GM12865 (cell line): Measurements from ENCODE around the gene ALPL.
A peak's percentile ranks its signal among the peaks of the same experiment; 100 is the strongest.

Experiments used
- DNase-seq: peaks from one replicate; pipeline ENCODE4 v3.0.0; 2010; ENCODE audit warnings: low read depth
- H3K4me3 ChIP-seq: 2 replicates; pipeline ENCODE4 v1.5.1; 2011; ENCODE audit warnings: mild to moderate bottlenecking, low read depth, low read length, control low read depth
- TF ChIP-seq, protein P1 (sequence below): IDR thresholded peaks from 2 replicates; pipeline ENCODE4 v1.5.1; 2011; ENCODE audit warnings: low read length, control low read depth, low read depth, inconsistent platforms; ENCODE audit not compliant: insufficient read depth; ENCODE audit errors: missing control alignments

ALPL gene

GRCh38 chr1:21507511-21508270 lies 1.5 kb upstream of the ALPL start:
- DNase-seq = no peak
- H3K4me3 ChIP-seq = no peak overlapping the region
- TF ChIP-seq, protein P1, sequence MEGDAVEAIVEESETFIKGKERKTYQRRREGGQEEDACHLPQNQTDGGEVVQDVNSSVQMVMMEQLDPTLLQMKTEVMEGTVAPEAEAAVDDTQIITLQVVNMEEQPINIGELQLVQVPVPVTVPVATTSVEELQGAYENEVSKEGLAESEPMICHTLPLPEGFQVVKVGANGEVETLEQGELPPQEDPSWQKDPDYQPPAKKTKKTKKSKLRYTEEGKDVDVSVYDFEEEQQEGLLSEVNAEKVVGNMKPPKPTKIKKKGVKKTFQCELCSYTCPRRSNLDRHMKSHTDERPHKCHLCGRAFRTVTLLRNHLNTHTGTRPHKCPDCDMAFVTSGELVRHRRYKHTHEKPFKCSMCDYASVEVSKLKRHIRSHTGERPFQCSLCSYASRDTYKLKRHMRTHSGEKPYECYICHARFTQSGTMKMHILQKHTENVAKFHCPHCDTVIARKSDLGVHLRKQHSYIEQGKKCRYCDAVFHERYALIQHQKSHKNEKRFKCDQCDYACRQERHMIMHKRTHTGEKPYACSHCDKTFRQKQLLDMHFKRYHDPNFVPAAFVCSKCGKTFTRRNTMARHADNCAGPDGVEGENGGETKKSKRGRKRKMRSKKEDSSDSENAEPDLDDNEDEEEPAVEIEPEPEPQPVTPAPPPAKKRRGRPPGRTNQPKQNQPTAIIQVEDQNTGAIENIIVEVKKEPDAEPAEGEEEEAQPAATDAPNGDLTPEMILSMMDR = no peak

GRCh38 chr1:21508580-21509350 lies 458 bp upstream of the ALPL start:
- peak; percentile 44 for DNase-seq
- H3K4me3 ChIP-seq = no peak overlapping the region
- TF ChIP-seq, protein P1 = peak; percentile 60

GRCh38 chr1:21510113-21510493 lies 880 bp downstream of the ALPL start:
- no peak for DNase-seq
- TF ChIP-seq, protein P1 = no peak
- no peak overlapping the region for H3K4me3 ChIP-seq

- TF ChIP-seq, protein P1 = no peak
- no peak overlapping the region for H3K4me3 ChIP-seq
- no peak for DNase-seq
Observed at GRCh38 chr1:21510885-21511578, 1.8 kb downstream of the ALPL start.

- TF ChIP-seq, protein P1 = no peak
- no peak overlapping the region for H3K4me3 ChIP-seq
- DNase-seq = no peak
Observed at GRCh38 chr1:21511579-21512522, 2.6 kb downstream of the ALPL start.

- no peak overlapping the region for H3K4me3 ChIP-seq
- TF ChIP-seq, protein P1 = no peak
- peak; percentile 66 for DNase-seq
Observed at GRCh38 chr1:21514245-21514644, 5.0 kb downstream of the ALPL start.
